HCT116 (cell line): ENCODE data around the gene PCCA. TPM values are rescaled to one million over a fixed set of nuclear protein-coding genes. Genes with fewer than 3 reads are reported as not detected.
A peak's percentile ranks its signal among the peaks of the same experiment; 100 is the strongest.

Source experiments
- ATAC-seq: fragments of 200-7000 bp; cut with Tn5 transposase; 2 replicates; pipeline ENCODE4 v1.9.1; 2020; ENCODE audit warnings: mild to moderate bottlenecking, moderate library complexity
- BruUV-seq: library from RNA; stranded (reverse); fragments of 400-500 nt; replicated peaks from 2 replicates; lab custom pipeline; 2021; lab: Mats Ljungman, UMichigan
- CTCF ChIA-PET: fragments of 300-600 bp; sonication (Branson Sonifier 250); formaldehyde crosslinking; loops from one replicate; lab custom pipeline; 2021; ENCODE audit warnings: antibody characterized with exemption; lab: Charles Lee
- POLR2A ChIA-PET: fragments of 300-600, 350-600 bp; sonication (Branson Sonifier 250); formaldehyde crosslinking; loops from one replicate; lab custom pipeline; 2021; ENCODE audit warnings: antibody characterized with exemption; lab: Charles Lee
- RAD21 ChIA-PET, 2 experiments: fragments of 300-600 bp; sonication (Branson Sonifier 250); formaldehyde crosslinking; loops; one replicate each; lab custom pipeline; 2023; ENCODE audit warnings: low total read pairs in 2 of 2; ENCODE audit not compliant: uncharacterized antibody in 2 of 2, unreplicated experiment in 2 of 2, low non-redundant PET in 1 of 2; lab: Charles Lee
- DNase-seq: peaks from one replicate; pipeline ENCODE4 v3.0.0-alpha.2; 2010; ENCODE audit warnings: low read depth, low spot score
- H2AFZ ChIP-seq: fragments of 200-600 bp; shearing (Covaris generic), sonication (generic); 2 replicates; pipeline ENCODE4 v1.6.1; 2017; ENCODE audit warnings: low read depth, mixed run types, mixed read lengths, antibody characterized with exemption, low read length; ENCODE audit not compliant: poor library complexity, severe bottlenecking
- H3K27ac ChIP-seq: 2 replicates; pipeline ENCODE4 v1.5.1; 2012; ENCODE audit warnings: low read depth, low read length
- H3K27me3 ChIP-seq: fragments of 200-600 bp; sonication (generic); 2 replicates; pipeline ENCODE4 v1.6.1; 2016; ENCODE audit warnings: mixed run types, low read length, mixed read lengths; ENCODE audit not compliant: insufficient read depth
- H3K36me3 ChIP-seq, 2 experiments: fragments of 200-500 bp in 1 of 2; fragments of 200-600 bp in 1 of 2; sonication (Bioruptor generic) in 1 of 2; sonication (generic) in 1 of 2; 2 replicates each; pipeline versions ENCODE4 v1.5.1 to v1.6.1; 2014 to 2016; ENCODE audit warnings: low read length in 2 of 2, inconsistent platforms in 1 of 2, mixed read lengths in 1 of 2, mixed run types in 1 of 2; ENCODE audit not compliant: insufficient read depth in 2 of 2, control insufficient read depth in 1 of 2
- H3K4me1 ChIP-seq, 2 experiments: fragments of 200-600 bp in 1 of 2; sonication (generic) in 1 of 2; 2 replicates each; pipeline versions ENCODE4 v1.5.1 to v1.6.1; 2012 to 2017; ENCODE audit warnings: low read length in 2 of 2, inconsistent platforms in 1 of 2, mild to moderate bottlenecking in 1 of 2, mixed read lengths in 1 of 2, mixed run types in 1 of 2, moderate library complexity in 1 of 2; ENCODE audit not compliant: insufficient read depth in 2 of 2, control insufficient read depth in 1 of 2
- H3K4me2 ChIP-seq: fragments of 200-600 bp; sonication (generic); 2 replicates; pipeline ENCODE4 v1.6.1; 2017; ENCODE audit warnings: mixed run types, low read length, mixed read lengths
- H3K4me3 ChIP-seq, 2 experiments: fragments of 200-600 bp in 1 of 2; sonication (generic) in 1 of 2; replicated peaks in 1 of 2; 2 replicates each; pipeline ENCODE4 v1.5.1; 2011 to 2016; ENCODE audit warnings: low read length in 2 of 2, control low read depth in 1 of 2, low read depth in 1 of 2, mild to moderate bottlenecking in 1 of 2, mixed read lengths in 1 of 2, mixed run types in 1 of 2
- H3K79me2 ChIP-seq: fragments of 200-600 bp; sonication (generic); 2 replicates; pipeline ENCODE4 v1.6.1; 2017; ENCODE audit warnings: mild to moderate bottlenecking, mixed run types, low read length, moderate library complexity, mixed read lengths; ENCODE audit not compliant: insufficient read depth
- H3K9ac ChIP-seq: fragments of 200-600 bp; sonication (generic); 2 replicates; pipeline ENCODE4 v1.6.1; 2016; ENCODE audit warnings: low read length, mixed read lengths
- H3K9me2 ChIP-seq: fragments of 200-600 bp; sonication (generic), shearing (Covaris generic); 2 replicates; pipeline ENCODE4 v1.6.1; 2017; ENCODE audit warnings: mixed run types, mild to moderate bottlenecking, moderate library complexity; ENCODE audit not compliant: insufficient read depth
- H3K9me3 ChIP-seq, 2 experiments: fragments of 200-500 bp in 1 of 2; fragments of 200-600 bp in 1 of 2; sonication (Bioruptor generic) in 1 of 2; sonication (generic) in 1 of 2; 2 replicates each; pipeline ENCODE4 v1.6.1; 2014 to 2017; ENCODE audit warnings: low read length in 2 of 2, mixed read lengths in 2 of 2, inconsistent platforms in 1 of 2, low read depth in 1 of 2, mild to moderate bottlenecking in 1 of 2, mixed run types in 1 of 2, moderate library complexity in 1 of 2; ENCODE audit not compliant: control insufficient read depth in 1 of 2, insufficient read depth in 1 of 2
- H4K20me1 ChIP-seq: fragments of 200-600 bp; sonication (generic), shearing (Covaris generic); 2 replicates; pipeline ENCODE4 v1.6.1; 2017; ENCODE audit warnings: mixed run types, mild to moderate bottlenecking, moderate library complexity; ENCODE audit not compliant: insufficient read depth
- ATF3 ChIP-seq: IDR thresholded peaks from 2 replicates; pipeline ENCODE4 v1.6.1; 2012
- CBX3 ChIP-seq: IDR thresholded peaks from 2 replicates; pipeline ENCODE4 v1.6.1; 2012; ENCODE audit warnings: low read depth
- CEBPB ChIP-seq: IDR thresholded peaks from 2 replicates; pipeline ENCODE4 v1.6.1; 2012; ENCODE audit warnings: low read depth
- CTCF ChIP-seq, 3 experiments: fragments of 200-600 bp in 1 of 3; sonication (generic) in 1 of 3; IDR thresholded peaks in 2 of 3; conservative IDR thresholded peaks in 1 of 3; 2 replicates each; pipeline ENCODE4 v1.5.1; 2012 to 2017; ENCODE audit warnings: low read depth in 2 of 3, low read length in 2 of 3, antibody characterized with exemption in 1 of 3, borderline replicate concordance in 1 of 3, control low read depth in 1 of 3, mild to moderate bottlenecking in 1 of 3, mixed read lengths in 1 of 3, mixed run types in 1 of 3, moderate library complexity in 1 of 3; ENCODE audit not compliant: insufficient read depth in 1 of 3
- ELF1 ChIP-seq: IDR thresholded peaks from 2 replicates; pipeline ENCODE4 v1.6.1; 2012; ENCODE audit warnings: low read depth, borderline replicate concordance
- EZH2phosphoT487 ChIP-seq: fragments of 200-600 bp; IDR thresholded peaks from 2 replicates; pipeline ENCODE4 v1.6.1; 2018; ENCODE audit warnings: antibody characterized with exemption, borderline replicate concordance
- FOSL1 ChIP-seq: IDR thresholded peaks from 2 replicates; pipeline ENCODE4 v1.6.1; 2012; ENCODE audit warnings: low read depth
- JUND ChIP-seq: IDR thresholded peaks from 2 replicates; pipeline ENCODE4 v1.6.1; 2012
- MAX ChIP-seq: IDR thresholded peaks from 2 replicates; pipeline ENCODE4 v1.6.1; 2012
- POLR2A ChIP-seq: IDR thresholded peaks from 2 replicates; pipeline ENCODE4 v1.7.0; 2011; ENCODE audit warnings: borderline replicate concordance; ENCODE audit not compliant: insufficient read depth, insufficient read length; ENCODE audit errors: extremely low read depth
- POLR2AphosphoS5 ChIP-seq: IDR thresholded peaks from 2 replicates; pipeline ENCODE4 v1.6.1; 2011; ENCODE audit warnings: mild to moderate bottlenecking, low read depth, low read length, moderate library complexity
- RAD21 ChIP-seq: IDR thresholded peaks from 2 replicates; pipeline ENCODE4 v1.6.1; 2012; ENCODE audit warnings: low read depth, mild to moderate bottlenecking
- REST ChIP-seq: IDR thresholded peaks from 2 replicates; pipeline ENCODE4 v1.6.1; 2012; ENCODE audit warnings: low read depth
- SIN3A ChIP-seq: IDR thresholded peaks from 2 replicates; pipeline ENCODE4 v1.6.1; 2012; ENCODE audit warnings: low read depth
- SP1 ChIP-seq: IDR thresholded peaks from 2 replicates; pipeline ENCODE4 v1.6.1; 2012; ENCODE audit warnings: low read depth
- SRF ChIP-seq: IDR thresholded peaks from 2 replicates; pipeline ENCODE4 v1.6.1; 2012; ENCODE audit warnings: low read depth
- YY1 ChIP-seq: IDR thresholded peaks from 2 replicates; pipeline ENCODE4 v1.6.1; 2011; ENCODE audit warnings: low read length, low read depth, moderate library complexity, mild to moderate bottlenecking; ENCODE audit not compliant: insufficient replicate concordance; ENCODE audit errors: extremely low read depth
- ZFX ChIP-seq: fragments of 450-650 bp; IDR thresholded peaks from 2 replicates; pipeline ENCODE4 v1.6.1; 2017
- intact Hi-C: fragments of 100-400 bp; cut with micrococcal nuclease; formaldehyde crosslinking; loops from 2 replicates; pipeline ENCODE4 v1.10.0; 2022
- total RNA-seq: library from RNA; stranded (reverse); gene quantifications from one replicate; pipeline ENCODE4 v1.2.1, GENCODE V29; 2021; ENCODE audit not compliant: unreplicated experiment

The PCCA gene
- total RNA-seq, 1 experiment from 2014 or later = 23.0 TPM

GRCh38 chr13:100347968-100348367, 259.1 kb downstream of the PCCA start:
- BruUV-seq = no TSS peak
- Histone ChIP-seq H3K79me2 (no peaks in the 10 kb centered on the region), H3K36me3 (no peaks in the 10 kb centered on the region), H3K9me3 (0 out of 4 replicates have a peak, but pooled peaks cover 3 to 5% of the 10 kb centered on the region in 2 experiments), H3K4me2 (peak overlapping the region; percentile 60), H3K9ac (0 out of 2 replicates have a peak overlapping the region, but pooled peaks have one; percentile 18), H3K27me3 (no peaks in the 10 kb centered on the region), H2AFZ (no peak overlapping the region), H3K9me2 (no peaks in the 10 kb centered on the region), H3K4me3 (no peak overlapping the region), H3K4me1 (peaks cover 15 to 30% of the 10 kb centered on the region in 2 experiments), H4K20me1 (no peaks in the 10 kb centered on the region), H3K27ac (peak overlapping the region; percentile 44; the same call in 1 of the 2 replicates)
- intact Hi-C loops = loop anchor here (1.0 to 10.0 kb wide), 2 partner anchors 46 to 167 kb away; no protein-coding TSS in a partner anchor
- ChIA-PET RAD21 (no interaction called here), POLR2A (no interaction called here), CTCF (interaction anchor here (0.7 kb wide), 1 partner anchor 1102 kb away, joined by 4 read pairs; no protein-coding TSS in a partner anchor)
- peak; percentile 68 for TF ChIP-seq JUND
- no peak; the same call in 1 of the 2 replicates for TF ChIP-seq SIN3A
- TF ChIP-seq CTCF (IDR thresholded peaks at IDR 0.05 in 2 of 3, conservative IDR thresholded peaks at IDR 0.05 in 1 of 3; ENCODE audit: borderline replicate concordance in 1 of 3, insufficient read depth in 1 of 3, low read depth in 2 of 3, low read length in 2 of 3) = no peak
- TF ChIP-seq FOSL1 = peak; percentile 30; the same call in 1 of the 2 replicates
- no peak for TF ChIP-seq ELF1
- TF ChIP-seq POLR2AphosphoS5 = 0 out of 2 replicates have a peak, but pooled peaks have one; percentile 19
- no peak for TF ChIP-seq RAD21
- TF ChIP-seq SP1 = peak; percentile 80
- peak; percentile 88 for TF ChIP-seq CEBPB
- TF ChIP-seq ATF3 = no peak
- TF ChIP-seq SRF = peak; percentile 31; the same call in 1 of the 2 replicates
- no peak for TF ChIP-seq REST
- no peak for TF ChIP-seq POLR2A
- TF ChIP-seq ZFX = no peak
- no peak for TF ChIP-seq YY1
- TF ChIP-seq EZH2phosphoT487 = no peak
- peak; percentile 71; the same call in 1 of the 2 replicates for TF ChIP-seq CBX3
- TF ChIP-seq MAX = 0 out of 2 replicates have a peak, but pooled peaks have one; percentile 12
- peak; percentile 67 for DNase-seq
- peak; percentile 91 for ATAC-seq
